Adipocyte (in vitro differentiated cells): ENCODE data around the gene SPINT4.

Experiments used
- DNase-seq: peaks from one replicate; pipeline ENCODE4 v3.0.0-alpha.2; 2015; ENCODE audit warnings: low read depth
- H3K27me3 ChIP-seq: replicated peaks from 2 replicates; pipeline ENCODE4 v1.7.0; 2013; ENCODE audit warnings: mild to moderate bottlenecking, low read length, moderate library complexity; ENCODE audit not compliant: control insufficient read depth, insufficient read depth
- H3K36me3 ChIP-seq: 2 replicates; pipeline ENCODE4 v1.7.0; 2013; ENCODE audit warnings: low read length, mild to moderate bottlenecking, moderate library complexity; ENCODE audit not compliant: control insufficient read depth, insufficient read depth, severe bottlenecking
- H3K4me1 ChIP-seq: 2 replicates; pipeline ENCODE4 v1.7.0; 2013; ENCODE audit warnings: mild to moderate bottlenecking, low read length, moderate library complexity; ENCODE audit not compliant: control insufficient read depth, insufficient read depth
- H3K4me3 ChIP-seq: 2 replicates; pipeline ENCODE4 v1.7.0; 2013; ENCODE audit warnings: mild to moderate bottlenecking, low read length, moderate library complexity
- H3K9ac ChIP-seq: 2 replicates; pipeline ENCODE4 v1.7.0; 2013; ENCODE audit warnings: mild to moderate bottlenecking, low read length, moderate library complexity
- H3K9me3 ChIP-seq: 2 replicates; pipeline ENCODE4 v1.7.0; 2013; ENCODE audit warnings: mild to moderate bottlenecking, low read length, moderate library complexity; ENCODE audit not compliant: control insufficient read depth

Gene SPINT4

GRCh38 chr20:45765307-45765875 is 43.2 kb downstream of the SPINT4 start:
- Histone ChIP-seq H3K9me3 (no peaks in the 10 kb centered on the region), H3K36me3 (no peaks in the 10 kb centered on the region), H3K4me1 (no peaks in the 10 kb centered on the region), H3K4me3 (no peak overlapping the region), H3K27me3 (no peaks in the 10 kb centered on the region), H3K9ac (no peak overlapping the region)
- no peak for DNase-seq

- Histone ChIP-seq H3K36me3 (no peaks in the 10 kb centered on the region), H3K9ac (no peak overlapping the region), H3K9me3 (no peaks in the 10 kb centered on the region), H3K4me3 (no peak overlapping the region), H3K4me1 (no peaks in the 10 kb centered on the region), H3K27me3 (no peaks in the 10 kb centered on the region)
- DNase-seq, result no peak
These were observed 43.8 kb downstream of the SPINT4 start for GRCh38 chr20:45765980-45766379.

- no peaks in the 10 kb centered on the region for H3K9me3 ChIP-seq
- no peaks in the 10 kb centered on the region for H3K36me3 ChIP-seq
- H3K4me1 ChIP-seq, result peaks cover 11% of the 10 kb centered on the region
- no peaks in the 10 kb centered on the region for H3K27me3 ChIP-seq
- DNase-seq, result no peak
- H3K4me3 ChIP-seq, result no peak overlapping the region
- no peak overlapping the region for H3K9ac ChIP-seq
These were observed 46.3 kb downstream of the SPINT4 start for GRCh38 chr20:45768479-45768878.

- peak; percentile 91 for DNase-seq
- Histone ChIP-seq H3K4me1 (peaks cover 15% of the 10 kb centered on the region), H3K4me3 (no peak overlapping the region)
These were observed 49.1 kb downstream of the SPINT4 start for GRCh38 chr20:45771182-45771759.

GRCh38 chr20:45772693-45773092 is 50.5 kb downstream of the SPINT4 start:
- H3K4me1 ChIP-seq, result peaks cover 15% of the 10 kb centered on the region
- DNase-seq, result no peak
- H3K36me3 ChIP-seq, result no peaks in the 10 kb centered on the region
- no peaks in the 10 kb centered on the region for H3K27me3 ChIP-seq
- H3K9ac ChIP-seq, result no peak overlapping the region
- no peak overlapping the region for H3K4me3 ChIP-seq
- H3K9me3 ChIP-seq, result no peaks in the 10 kb centered on the region

More at GRCh38 chr20:45771182-45771759, 49.1 kb downstream of the SPINT4 start:
- Histone ChIP-seq H3K27me3 (no peaks in the 10 kb centered on the region), H3K9ac (peak overlapping the region; percentile 69), H3K36me3 (no peaks in the 10 kb centered on the region), H3K9me3 (no peaks in the 10 kb centered on the region)

- no peak overlapping the region for H3K9ac ChIP-seq
- peaks cover 34% of the 10 kb centered on the region for H3K4me1 ChIP-seq
- DNase-seq, result no peak
- H3K9me3 ChIP-seq, result no peaks in the 10 kb centered on the region
- no peaks in the 10 kb centered on the region for H3K27me3 ChIP-seq
- H3K4me3 ChIP-seq, result no peak overlapping the region
- H3K36me3 ChIP-seq, result no peaks in the 10 kb centered on the region
These were observed 52.8 kb downstream of the SPINT4 start for GRCh38 chr20:45774945-45775344.

GRCh38 chr20:45775411-45775810 is 53.3 kb downstream of the SPINT4 start:
- Histone ChIP-seq H3K9ac (no peak overlapping the region), H3K4me1 (peaks cover 38% of the 10 kb centered on the region), H3K27me3 (no peaks in the 10 kb centered on the region), H3K36me3 (no peaks in the 10 kb centered on the region), H3K9me3 (no peaks in the 10 kb centered on the region), H3K4me3 (no peak overlapping the region)
- no peak for DNase-seq
